ENCODE results near the gene UMAD1. TPM values are rescaled to one million over a fixed set of nuclear protein-coding genes. Genes with fewer than 3 reads are reported as not detected.

UMAD1 gene
- total RNA-seq, 1 donor from 2014 or later: 9.3 TPM

- FAIRE-seq: no peak
- DNase-seq (ENCODE audit: low read depth): no peak
- TF ChIP-seq EZH2 (IDR thresholded peaks at IDR 0.05; ENCODE audit: insufficient read depth, low read length) (no peak), CTCF (IDR thresholded peaks at IDR 0.05; ENCODE audit: insufficient read depth, low read depth, low read length) (no peak)
- H3K9me3 Mint-ChIP-seq (ENCODE audit: unreplicated experiment): no peaks in the 10 kb centered on the region
- no peak overlapping the region for H3K27ac Mint-ChIP-seq (ENCODE audit: unreplicated experiment)
- H3K4me3 ChIP-seq (ENCODE audit: insufficient read depth, low read depth, low read length): no peak overlapping the region
- H3K4me2 ChIP-seq (ENCODE audit: low read length): no peak overlapping the region
- H2AFZ ChIP-seq (ENCODE audit: low read depth, low read length): no peak overlapping the region
- no peaks in the 10 kb centered on the region for H3K9me3 ChIP-seq (ENCODE audit: insufficient read depth, low read depth, low read length)
- no peaks in the 10 kb centered on the region for H3K79me2 ChIP-seq (ENCODE audit: insufficient read depth, low read length)
- H3K36me3 ChIP-seq (ENCODE audit: insufficient read depth, low read length): no peaks in the 10 kb centered on the region
- no peaks in the 10 kb centered on the region for H4K20me1 ChIP-seq (ENCODE audit: insufficient read depth, low read length)
- no peaks in the 10 kb centered on the region for H3K36me3 Mint-ChIP-seq (ENCODE audit: low read depth, unreplicated experiment)
- no peak overlapping the region for H3K9ac ChIP-seq (ENCODE audit: low read length)
- H3K27me3 Mint-ChIP-seq (ENCODE audit: low read depth, unreplicated experiment): peaks cover 2% of the 10 kb centered on the region
- no peaks in the 10 kb centered on the region for H3K4me1 ChIP-seq (ENCODE audit: insufficient read depth, low read length)
- H3K27ac ChIP-seq (ENCODE audit: low read depth, low read length): no peak overlapping the region
- no peaks in the 10 kb centered on the region for H3K27me3 ChIP-seq (ENCODE audit: insufficient read depth, low read length)
- no peaks in the 10 kb centered on the region for H3K4me1 Mint-ChIP-seq (ENCODE audit: low read depth, unreplicated experiment)
- H3K4me3 Mint-ChIP-seq (ENCODE audit: unreplicated experiment): no peak overlapping the region
These were observed 23.0 kb upstream of the UMAD1 start for GRCh38 chr7:7617550-7617949.

DNA sequence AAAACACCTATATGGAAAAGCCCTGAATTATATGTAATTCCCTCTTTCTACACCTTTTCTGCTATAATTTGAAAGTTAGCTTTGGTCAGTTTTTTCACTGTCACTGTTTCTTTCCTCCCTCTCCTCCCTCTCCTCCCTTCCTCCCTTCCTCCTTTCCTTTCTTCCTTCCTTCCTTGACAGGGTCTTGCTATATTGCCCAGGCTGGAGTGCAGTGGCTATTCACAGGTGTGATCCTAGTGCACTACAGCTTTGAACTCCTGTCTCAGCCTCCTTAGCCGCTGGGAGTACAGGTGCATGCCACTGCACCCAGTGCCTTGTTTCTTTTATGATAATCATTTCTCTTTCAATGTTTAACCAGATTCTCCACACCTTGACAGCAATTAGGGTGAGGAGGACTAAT is 22.1 kb upstream of the UMAD1 start:
- no peaks in the 10 kb centered on the region for H3K9me3 ChIP-seq (ENCODE audit: insufficient read depth, low read depth, low read length)
- no peaks in the 10 kb centered on the region for H3K27me3 ChIP-seq (ENCODE audit: insufficient read depth, low read length)
- H4K20me1 ChIP-seq (ENCODE audit: insufficient read depth, low read length): no peaks in the 10 kb centered on the region
- H3K4me3 ChIP-seq (ENCODE audit: insufficient read depth, low read depth, low read length): no peak overlapping the region
- Mint-ChIP-seq H3K27ac (ENCODE audit: unreplicated experiment) (no peak overlapping the region), H3K4me1 (ENCODE audit: low read depth, unreplicated experiment) (no peaks in the 10 kb centered on the region), H3K4me3 (ENCODE audit: unreplicated experiment) (no peak overlapping the region), H3K9me3 (ENCODE audit: unreplicated experiment) (no peaks in the 10 kb centered on the region), H3K27me3 (ENCODE audit: low read depth, unreplicated experiment) (peaks cover 2% of the 10 kb centered on the region), H3K36me3 (ENCODE audit: low read depth, unreplicated experiment) (no peaks in the 10 kb centered on the region)
- H3K4me2 ChIP-seq (ENCODE audit: low read length): no peak overlapping the region
- no peaks in the 10 kb centered on the region for H3K4me1 ChIP-seq (ENCODE audit: insufficient read depth, low read length)
- H3K9ac ChIP-seq (ENCODE audit: low read length): no peak overlapping the region
- H2AFZ ChIP-seq (ENCODE audit: low read depth, low read length): no peak overlapping the region
- TF ChIP-seq CTCF (IDR thresholded peaks at IDR 0.05; ENCODE audit: insufficient read depth, low read depth, low read length) (no peak), EZH2 (IDR thresholded peaks at IDR 0.05; ENCODE audit: insufficient read depth, low read length) (no peak)
- DNase-seq (ENCODE audit: low read depth): no peak
- FAIRE-seq: no peak
- H3K79me2 ChIP-seq (ENCODE audit: insufficient read depth, low read length): no peaks in the 10 kb centered on the region
- H3K27ac ChIP-seq (ENCODE audit: low read depth, low read length): no peak overlapping the region
- H3K36me3 ChIP-seq (ENCODE audit: insufficient read depth, low read length): no peaks in the 10 kb centered on the region

- no peaks in the 10 kb centered on the region for H3K4me1 Mint-ChIP-seq (ENCODE audit: low read depth, unreplicated experiment)
- Histone ChIP-seq H3K36me3 (ENCODE audit: insufficient read depth, low read length) (no peaks in the 10 kb centered on the region), H3K27ac (ENCODE audit: low read depth, low read length) (no peak overlapping the region)
These were observed 20.3 kb upstream of the UMAD1 start for GRCh38 chr7:7620236-7620635.

More at GRCh38 chr7:7620236-7620635, 20.3 kb upstream of the UMAD1 start:
- Mint-ChIP-seq H3K4me3 (ENCODE audit: unreplicated experiment) (no peak overlapping the region), H3K36me3 (ENCODE audit: low read depth, unreplicated experiment) (no peaks in the 10 kb centered on the region), H3K9me3 (ENCODE audit: unreplicated experiment) (no peaks in the 10 kb centered on the region), H3K27ac (ENCODE audit: unreplicated experiment) (no peak overlapping the region), H3K27me3 (ENCODE audit: low read depth, unreplicated experiment) (peaks cover 2% of the 10 kb centered on the region)
- TF ChIP-seq EZH2 (IDR thresholded peaks at IDR 0.05; ENCODE audit: insufficient read depth, low read length): no peak
- no peak for TF ChIP-seq CTCF (IDR thresholded peaks at IDR 0.05; ENCODE audit: insufficient read depth, low read depth, low read length)
- Histone ChIP-seq H3K79me2 (ENCODE audit: insufficient read depth, low read length) (no peaks in the 10 kb centered on the region), H3K4me3 (ENCODE audit: insufficient read depth, low read depth, low read length) (no peak overlapping the region), H3K9ac (ENCODE audit: low read length) (no peak overlapping the region), H3K4me2 (ENCODE audit: low read length) (no peak overlapping the region), H3K9me3 (ENCODE audit: insufficient read depth, low read depth, low read length) (no peaks in the 10 kb centered on the region), H3K27me3 (ENCODE audit: insufficient read depth, low read length) (no peaks in the 10 kb centered on the region), H4K20me1 (ENCODE audit: insufficient read depth, low read length) (no peaks in the 10 kb centered on the region), H3K4me1 (ENCODE audit: insufficient read depth, low read length) (no peaks in the 10 kb centered on the region), H2AFZ (ENCODE audit: low read depth, low read length) (no peak overlapping the region)
- no peak for FAIRE-seq
- no peak for DNase-seq (ENCODE audit: low read depth)
